Measurements from ENCODE around the gene TMEM9B.
A peak's percentile ranks its signal among the peaks of the same experiment; 100 is the strongest.
"Not testable (repeated sequence)": the region's sequence is repeated elsewhere in the genome, so short reads cannot be mapped to it uniquely, and the experiment has no call there.

Gene TMEM9B

DNA sequence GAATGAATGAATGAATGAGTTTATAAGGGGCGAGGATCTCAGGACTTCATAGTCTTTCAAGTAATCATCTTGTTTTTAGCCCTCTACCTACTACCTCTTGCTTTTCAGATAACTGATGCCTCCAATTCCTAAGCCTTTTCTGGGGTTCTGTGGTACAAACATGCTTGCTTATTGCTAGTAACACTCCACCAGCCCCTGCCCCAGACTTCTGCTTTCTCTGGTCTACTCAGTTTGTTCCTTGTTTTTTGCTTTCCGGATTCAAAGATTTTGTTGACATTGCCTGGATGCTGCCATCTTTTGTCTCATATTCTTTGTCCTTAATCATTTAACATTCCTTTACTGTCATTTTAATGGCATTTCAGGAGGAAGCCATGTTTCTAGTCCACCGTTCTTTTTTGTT is 8.9 kb upstream of the TMEM9B start:
- DNase-seq (ENCODE audit: low read depth, low spot score), result no peak

DNA sequence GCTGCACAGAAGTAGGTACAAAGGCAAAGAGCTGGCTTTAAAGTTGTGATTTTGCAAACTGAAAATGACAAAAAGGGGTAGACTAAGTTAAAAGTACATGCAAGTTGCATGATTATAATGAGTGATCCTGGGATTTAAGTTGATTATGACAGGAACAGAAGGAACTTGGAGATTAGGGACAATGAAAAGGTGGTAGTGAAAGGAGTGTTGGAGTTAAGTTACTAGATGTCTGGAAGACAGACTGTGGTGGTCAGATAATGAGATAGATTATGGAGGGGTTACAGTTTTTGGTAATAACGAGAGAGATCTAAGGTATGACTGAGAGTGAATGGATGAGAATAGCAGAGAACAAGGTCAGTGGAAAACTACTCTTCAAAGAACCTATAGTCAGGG is 7.7 kb upstream of the TMEM9B start:
- no peak for DNase-seq (ENCODE audit: low read depth, low spot score)

DNA sequence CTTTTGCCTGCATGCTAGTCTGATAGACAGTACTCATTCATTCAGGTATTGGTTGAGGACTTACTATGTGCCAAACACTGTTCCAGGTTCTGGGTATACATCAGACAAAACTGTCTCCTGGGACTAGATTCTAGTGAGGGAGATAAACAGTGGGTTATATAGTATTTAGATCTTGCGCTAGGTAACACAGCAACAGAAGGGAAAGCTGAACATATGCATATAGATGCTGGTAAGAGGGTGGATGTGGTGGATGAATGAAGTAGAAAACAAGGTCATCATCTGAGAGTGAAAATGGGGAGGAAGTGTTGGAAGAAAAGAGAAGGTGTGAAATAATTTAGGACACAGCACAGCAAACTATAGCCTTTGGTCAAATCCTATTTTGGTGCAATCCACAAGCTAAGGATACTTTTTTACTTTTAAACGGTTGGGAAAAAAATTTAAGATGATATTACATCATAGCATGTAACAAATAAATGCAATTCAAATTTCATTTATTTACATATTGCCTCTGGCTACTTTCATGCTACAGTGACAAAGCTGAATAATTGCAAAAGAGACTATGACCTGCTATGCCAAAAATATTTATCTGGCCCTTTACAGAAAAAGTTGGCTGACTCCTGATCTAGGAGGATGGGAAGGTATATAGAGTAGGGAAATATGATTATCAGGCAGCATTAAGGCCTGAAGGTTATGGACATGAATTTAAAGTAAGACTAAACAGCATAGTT is 7.1 kb upstream of the TMEM9B start:
- no peak for DNase-seq (ENCODE audit: low read depth, low spot score)

DNA sequence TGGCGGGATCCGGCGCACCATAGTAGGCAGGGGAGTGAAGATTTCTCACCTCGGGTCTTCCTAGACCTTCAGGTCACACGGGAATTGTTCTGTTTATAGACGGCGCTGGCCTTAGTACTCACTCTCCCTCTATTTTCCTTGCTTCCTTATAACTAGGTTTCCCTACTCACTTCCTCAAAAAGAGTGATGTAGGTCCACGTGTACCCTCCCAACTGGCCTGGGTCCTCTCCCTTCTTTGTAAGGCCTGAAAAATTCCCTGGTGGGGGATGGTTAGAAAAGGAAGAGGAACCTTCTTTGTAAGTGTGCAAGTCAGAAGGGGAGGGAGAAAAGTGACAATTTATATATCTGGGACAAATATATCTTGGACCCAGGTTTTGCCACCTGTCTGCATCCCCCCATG is 2.9 kb upstream of the TMEM9B start:
- DNase-seq (ENCODE audit: low read depth, low spot score), result no peak

DNA sequence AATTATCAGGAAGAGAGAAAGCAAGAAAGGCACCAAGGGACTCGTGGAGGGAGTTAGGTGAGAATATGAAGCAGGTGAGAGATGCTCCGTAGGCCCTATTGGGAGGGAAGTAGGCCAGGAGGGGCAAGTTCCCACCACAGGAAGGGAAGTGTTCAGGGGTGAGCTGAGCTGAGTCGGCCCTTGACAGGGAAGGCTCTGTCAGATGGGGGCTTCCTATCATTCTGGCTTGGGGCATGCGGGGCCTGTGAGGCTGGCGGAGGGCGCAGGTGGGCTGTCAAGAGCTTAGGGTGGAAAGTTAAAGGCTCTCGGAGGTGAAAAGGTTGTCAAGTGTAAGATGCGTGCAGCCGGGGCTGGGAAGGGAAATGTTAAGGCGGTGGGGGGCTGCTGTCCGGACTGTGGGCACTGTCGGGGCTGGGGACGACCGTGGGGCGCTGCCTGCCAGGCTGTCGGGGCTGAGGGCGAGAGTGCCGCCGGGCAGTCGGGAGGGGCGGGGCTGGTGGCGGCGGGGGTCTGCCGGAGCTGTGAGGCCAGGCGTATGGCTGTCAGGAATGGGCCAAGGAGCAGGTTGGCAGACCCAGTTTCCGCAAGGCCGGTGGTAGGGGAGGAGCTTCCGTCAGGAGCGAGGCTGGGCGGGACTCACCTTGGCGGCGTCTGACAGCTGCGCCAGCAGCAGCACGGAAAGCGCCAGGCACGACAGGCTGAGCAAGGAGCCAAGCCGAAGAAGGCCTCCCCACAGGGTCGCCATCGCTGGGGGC is 496 bp downstream of the TMEM9B start:
- peak; percentile 1 for DNase-seq (ENCODE audit: low read depth, low spot score)

DNA sequence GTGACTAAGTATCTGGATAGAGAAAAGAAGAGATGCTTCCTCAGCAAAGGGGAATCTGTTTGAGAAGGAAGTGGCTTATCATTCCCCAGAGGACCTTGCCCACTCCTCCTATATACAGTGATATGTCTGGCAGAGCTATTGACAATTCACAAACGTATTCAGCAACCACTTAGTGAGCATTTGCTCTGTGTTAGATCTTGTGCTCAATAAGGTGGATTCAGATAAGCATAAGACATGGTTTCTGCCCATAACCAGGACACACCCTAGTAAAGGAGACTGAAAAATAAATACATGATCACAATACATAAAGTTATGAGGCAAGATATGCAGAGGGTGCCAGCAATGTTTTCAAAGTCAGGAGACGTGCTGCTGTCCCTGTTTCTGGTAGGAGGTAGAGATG is 1.4 kb downstream of the TMEM9B start:
- DNase-seq (ENCODE audit: low read depth, low spot score), result no peak

DNA sequence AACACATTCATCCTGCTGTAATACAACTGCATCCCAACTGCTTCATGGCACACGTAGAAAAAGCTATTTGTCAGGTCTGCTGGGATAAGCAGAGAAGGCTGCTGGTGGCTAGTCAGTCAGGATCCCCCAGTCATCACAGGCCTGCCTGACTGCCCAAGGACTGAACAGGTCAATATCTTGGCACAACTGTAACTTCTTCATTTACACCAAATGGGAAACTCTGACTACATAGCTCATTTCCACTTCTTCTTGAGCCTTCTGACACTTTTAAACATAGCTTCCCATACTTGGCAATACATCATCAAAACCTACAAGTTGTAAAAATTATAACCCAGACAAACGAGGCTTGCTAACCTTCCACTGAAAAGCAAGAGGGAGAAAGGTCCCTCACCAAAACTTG is 2.8 kb downstream of the TMEM9B start:
- DNase-seq (ENCODE audit: low read depth, low spot score), result no peak

DNA sequence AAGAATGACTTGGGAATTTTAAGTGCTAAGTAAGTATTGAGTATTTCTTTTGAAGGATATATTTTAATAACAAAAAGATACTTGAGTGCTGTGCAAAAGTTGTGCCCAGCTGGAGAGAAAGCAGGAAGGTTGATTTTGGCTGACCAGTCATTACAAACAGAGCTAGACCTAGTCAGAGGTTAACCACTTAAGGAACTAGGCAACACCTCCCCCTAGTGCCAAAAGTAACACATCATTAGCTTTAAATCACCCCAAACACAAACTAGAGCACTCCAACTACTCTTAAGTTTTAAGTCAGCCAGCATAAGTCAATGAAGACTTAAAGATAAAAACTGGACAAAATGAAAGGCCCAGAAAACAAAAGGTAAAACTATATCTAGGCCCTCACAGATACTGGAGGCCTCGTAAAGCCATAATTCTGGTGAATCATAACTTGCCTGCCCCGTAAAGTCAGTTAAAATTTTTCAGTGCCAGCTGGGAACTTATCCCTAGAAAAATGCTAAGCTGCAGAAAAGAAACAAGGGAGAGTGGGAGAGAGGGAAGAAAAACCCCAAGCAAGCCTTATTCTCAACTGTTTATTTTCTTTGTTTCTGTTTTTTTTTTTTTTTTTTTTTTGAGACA is 4.6 kb downstream of the TMEM9B start:
- DNase-seq (ENCODE audit: low read depth, low spot score), result peak; percentile 80

DNA sequence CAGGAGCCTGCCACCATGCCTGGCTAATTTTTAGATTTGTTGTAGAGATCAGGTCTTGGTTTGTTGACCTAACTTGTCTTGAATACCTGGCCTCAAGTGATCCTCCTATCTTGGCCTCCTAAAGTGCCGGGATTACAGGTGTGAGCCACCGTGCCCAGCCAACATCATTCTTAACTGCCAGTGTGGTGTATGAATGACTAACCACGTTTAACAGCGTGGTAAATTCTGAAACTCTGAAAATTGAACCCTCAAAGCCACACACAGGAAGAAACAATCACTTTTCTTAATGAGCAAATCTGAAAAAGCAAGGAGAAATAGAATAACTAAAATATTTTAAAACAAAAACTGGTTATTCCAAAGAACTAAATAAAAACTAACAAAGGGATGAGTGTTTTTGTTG is 7.4 kb downstream of the TMEM9B start:
- no peak for DNase-seq (ENCODE audit: low read depth, low spot score)

DNA sequence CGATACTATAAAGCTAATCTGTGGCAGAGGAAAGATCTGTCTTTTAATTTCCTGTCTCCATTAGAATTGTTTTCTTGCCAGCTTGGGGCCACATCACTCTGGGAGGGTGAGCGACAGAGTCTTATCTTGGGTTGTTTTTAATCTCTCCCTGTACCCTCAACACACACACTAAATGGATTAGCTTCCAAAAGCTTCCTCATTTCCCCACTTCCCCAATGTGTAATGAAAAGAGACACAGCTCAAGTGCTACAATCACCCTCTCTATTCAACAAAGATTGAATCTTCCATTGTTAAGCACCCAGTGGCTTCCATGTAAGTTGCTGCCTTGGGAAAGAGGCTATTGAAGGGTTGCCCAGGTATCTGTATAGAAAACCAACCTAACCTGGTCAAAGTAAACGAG is 15.4 kb downstream of the TMEM9B start:
- no peak for DNase-seq (ENCODE audit: low read depth, low spot score)

DNA sequence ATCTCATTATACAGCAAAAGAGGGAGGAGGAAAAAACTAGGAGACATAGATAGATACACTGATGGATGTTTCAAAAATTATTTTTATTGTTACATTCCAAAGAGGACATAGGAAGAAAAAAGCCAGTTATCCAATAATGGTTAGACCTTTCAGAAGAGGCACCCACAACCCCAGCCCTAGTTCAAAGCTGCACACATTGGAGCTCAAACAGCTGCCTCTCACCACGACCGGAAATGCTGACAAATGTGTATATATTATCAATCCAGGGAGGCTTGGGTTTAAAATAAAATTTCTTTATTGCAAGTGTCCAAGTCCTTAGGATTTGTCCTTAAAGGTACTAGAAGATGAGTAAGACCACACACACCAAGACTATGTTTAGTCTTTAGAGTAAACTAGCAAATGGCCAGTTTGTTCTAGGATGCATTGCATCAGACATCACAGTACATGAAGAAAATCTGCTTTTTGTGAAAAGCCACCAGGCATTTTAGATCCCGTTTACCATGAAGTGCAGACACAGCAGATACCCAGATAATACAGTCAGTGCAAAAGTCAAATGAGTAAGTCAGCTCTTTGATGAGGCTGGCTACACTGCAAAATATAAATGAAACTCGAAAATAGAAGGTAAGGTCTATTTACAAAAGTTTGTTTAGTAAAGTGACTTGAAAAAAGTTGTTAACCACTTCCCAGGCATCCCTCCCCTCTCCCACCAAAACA is 16.9 kb downstream of the TMEM9B start:
- DNase-seq (ENCODE audit: low read depth, low spot score), result no peak

DNA sequence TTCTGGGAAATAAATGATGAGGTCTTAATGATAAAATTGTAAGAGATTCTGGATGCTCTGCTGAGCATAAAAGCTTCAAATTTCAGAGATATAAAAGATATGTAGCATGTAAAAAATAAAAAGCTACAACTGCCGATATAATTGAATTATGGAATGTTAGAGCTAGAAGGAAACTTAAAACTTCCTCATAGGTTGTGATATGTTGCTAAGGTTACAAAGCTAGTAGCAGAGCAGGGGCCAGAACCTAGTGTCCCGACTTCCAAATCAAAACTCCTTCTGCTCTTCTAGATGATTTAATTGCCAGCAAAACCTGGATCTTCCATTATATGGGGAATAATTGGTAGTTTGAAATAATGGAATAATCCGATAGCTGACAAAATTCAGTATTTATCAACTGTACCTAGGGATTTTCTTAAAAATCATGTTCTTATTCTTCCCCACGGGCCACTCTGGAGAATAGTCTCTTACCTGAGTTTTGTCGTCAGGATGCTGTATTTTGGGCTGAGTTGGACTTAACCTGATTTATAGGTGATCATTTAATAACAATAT is 21.6 kb downstream of the TMEM9B start, which contains the start of gene ASCL3:
Gene ASCL3 (minus strand): TSS at position 499 of the 549 bp plus-strand sequence. CDS start 4,855 bp downstream, outside the sequence.
- no peak for DNase-seq (ENCODE audit: low read depth, low spot score)

DNA sequence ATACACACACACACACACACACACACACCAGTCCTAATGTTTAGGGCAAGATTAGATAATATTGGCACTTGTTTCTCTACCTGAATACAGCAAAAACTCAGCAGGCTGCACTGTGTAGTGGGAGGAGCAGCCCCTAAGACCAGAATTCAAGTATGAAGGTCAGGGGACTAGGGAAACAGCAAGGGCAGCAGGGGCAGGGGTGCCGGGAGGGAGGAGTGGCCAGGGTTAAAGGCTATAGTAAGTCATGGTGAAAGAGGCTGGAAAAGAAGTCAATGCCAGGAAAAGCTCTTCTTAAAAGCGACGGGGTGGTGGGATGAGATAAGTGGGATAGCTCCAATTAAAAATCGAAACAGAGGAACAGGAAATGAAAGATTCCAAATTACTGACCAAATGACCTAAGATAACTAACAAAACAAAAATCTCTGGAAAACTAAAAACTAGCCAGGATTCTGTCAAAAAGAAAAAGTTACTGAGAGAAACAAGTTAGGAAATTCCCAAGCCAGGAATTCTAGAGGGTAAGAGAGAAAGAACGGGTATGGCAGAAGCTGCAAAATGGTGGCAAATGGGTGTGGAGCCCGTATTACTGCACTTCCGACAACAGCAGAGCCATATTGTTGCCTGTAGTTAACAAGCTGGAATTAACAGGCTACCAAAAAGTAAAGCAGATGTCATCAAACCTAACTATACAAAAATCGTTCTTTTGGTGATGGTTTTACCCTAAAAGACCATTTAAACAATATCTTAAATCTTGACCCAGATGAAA is 22.7 kb downstream of the TMEM9B start:
- no peak for DNase-seq (ENCODE audit: low read depth, low spot score)

DNA sequence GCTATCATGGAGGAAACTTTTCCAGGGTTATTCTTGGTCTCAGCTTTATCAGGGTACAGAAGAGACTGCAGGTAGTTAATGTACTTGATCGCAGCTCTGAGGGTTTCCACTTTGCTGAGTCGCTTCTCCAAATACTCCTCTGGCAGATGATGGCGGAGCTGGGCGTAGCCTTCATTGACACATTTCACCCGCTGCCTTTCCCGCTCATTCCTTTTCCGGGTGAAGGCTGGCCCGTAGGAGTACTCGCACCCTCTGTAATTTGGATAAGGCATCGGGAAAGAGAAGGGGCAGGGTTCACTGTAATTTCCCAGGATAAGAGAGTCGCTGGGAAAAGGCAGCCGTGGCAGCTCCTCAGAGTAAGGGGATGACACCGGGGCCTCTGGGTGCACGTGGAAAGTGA is 26.6 kb downstream of the TMEM9B start:
- DNase-seq (ENCODE audit: low read depth, low spot score), result no peak

DNA sequence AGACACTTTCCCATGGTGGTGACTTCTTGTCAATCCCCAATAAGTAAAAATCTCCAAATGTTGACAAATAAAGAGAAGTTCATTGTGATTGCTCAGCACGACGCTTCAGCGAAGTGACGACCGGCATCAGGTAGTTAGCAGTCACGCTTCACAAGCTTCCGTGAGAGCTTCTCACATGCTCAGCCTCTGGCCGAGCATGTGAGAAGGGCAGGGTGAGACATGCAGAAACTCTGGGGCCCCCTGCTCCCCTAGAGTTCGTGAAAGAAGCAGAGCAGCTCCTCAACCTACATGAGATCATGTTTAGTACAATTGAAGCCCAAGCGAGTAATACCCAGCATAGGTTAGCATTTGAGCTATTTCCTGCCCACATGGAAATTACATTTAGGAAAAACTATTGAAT is 27.1 kb downstream of the TMEM9B start:
- DNase-seq (ENCODE audit: low read depth, low spot score), result no peak

DNA sequence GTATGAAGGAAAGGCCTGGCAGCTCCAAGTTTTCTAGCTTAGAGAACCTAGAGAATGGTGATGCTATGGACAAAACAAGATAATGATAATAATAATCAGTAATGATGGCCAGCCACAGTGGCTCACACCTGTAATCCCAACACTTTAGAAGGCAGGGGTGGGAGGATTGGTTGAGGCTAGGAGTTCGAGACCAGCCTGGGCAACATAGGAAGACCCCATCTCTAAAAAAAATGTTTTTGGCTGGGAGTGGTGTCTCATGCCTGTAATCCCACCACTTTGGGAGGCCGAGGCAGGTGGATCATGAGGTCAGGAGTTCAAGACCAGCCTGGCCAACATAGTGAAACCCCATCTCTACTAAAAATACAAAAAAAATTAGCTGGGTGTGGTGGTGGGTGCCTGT is 28.5 kb downstream of the TMEM9B start:
- not testable (repeated sequence) for DNase-seq (ENCODE audit: low read depth, low spot score)

DNA sequence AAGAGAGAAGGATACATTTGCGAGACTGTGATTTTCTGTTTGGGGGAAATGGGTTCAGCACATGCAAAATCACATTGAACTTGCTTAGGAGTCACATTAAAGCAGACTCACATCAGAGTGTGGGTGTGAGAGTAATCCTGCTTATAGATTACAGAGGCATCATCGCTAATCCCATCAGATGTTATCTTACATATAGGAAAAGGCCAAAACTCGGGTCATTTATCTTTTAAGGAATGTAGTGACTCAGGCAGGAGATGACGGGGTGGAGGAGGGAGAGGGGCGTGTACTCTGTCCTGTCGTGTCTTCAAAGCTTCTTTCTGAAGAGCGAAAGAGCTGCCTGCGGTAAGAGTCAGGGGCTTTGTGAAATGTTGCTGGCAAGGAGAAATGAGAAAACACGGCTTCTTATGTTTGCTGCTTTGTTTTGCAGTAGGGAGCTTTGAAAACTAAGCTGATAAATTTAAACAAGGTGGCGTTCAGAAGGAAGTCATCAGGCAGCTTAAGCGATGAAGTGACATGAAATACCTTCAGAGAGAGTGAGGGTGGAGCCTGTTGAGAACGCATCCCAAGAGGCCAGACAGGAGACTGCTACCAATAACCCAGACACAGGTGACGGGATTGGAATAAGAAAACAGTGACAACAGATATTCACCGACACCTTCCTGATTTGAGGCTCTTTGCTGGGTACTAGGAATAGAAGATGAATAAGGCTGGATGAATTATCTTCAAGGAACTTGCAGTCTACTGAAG is 29.3 kb downstream of the TMEM9B start:
- no peak for DNase-seq (ENCODE audit: low read depth, low spot score)

DNA sequence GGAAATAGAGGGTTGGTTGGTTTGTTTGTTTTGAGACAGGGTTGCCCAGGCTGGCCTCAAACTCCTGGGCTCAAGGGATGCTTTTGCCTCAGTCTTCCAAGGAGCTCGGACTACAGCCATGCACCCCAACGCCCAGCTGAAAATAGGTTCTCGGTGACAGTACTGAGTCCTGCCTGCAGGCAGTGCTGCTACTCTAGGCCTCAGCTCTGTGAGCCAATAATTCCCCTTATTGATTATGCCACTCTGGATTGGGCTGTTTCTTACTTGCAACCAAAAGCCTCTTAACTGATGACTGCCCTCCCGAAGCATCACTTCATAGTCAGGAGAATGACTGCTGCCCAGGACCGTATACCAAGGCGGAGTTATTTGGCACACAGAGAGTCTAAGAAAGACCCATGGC is 30.3 kb downstream of the TMEM9B start:
- DNase-seq (ENCODE audit: low read depth, low spot score), result no peak

DNA sequence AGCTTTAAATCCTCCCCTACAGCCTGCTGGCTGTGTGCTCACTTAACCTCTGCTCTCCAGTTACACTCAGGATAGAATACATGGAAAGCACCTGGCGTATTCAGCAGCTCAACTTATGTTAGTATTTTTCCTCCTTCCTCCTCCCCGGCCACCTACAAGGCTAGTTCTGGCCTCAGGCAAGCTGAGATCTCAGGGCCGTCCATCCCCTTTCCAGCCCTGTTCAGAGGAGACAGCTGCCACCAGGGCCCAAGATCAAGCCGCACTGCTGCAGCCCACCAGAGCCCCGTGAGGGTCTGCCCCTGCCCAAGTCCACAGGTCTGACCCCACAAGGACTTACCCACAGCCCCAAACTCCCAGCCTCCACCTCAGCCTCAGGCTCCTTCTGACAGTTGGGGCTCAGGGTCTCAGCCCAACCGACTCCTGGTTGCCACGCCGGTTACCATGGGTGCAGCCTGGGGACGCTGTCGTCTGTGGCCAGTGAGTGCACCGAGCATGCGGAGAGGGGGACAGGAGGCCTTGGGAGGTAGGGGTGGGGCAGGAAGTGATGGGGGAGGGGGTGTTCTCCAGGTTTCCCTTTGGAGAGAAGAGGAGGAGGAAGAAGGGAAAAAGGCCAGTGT is 31.6 kb downstream of the TMEM9B start, which contains the start of gene C11orf16:
Gene C11orf16 (minus strand): TSS at position 384 of the 617 bp plus-strand sequence. CDS start 639 bp downstream, outside the sequence.
- DNase-seq (ENCODE audit: low read depth, low spot score), result no peak

All from smooth muscle cell of the brain vasculature (primary cell).